Esophagus squamous epithelium (tissue), 5 donors: ENCODE results near the gene CNOT1. TPM values are rescaled to one million over a fixed set of nuclear protein-coding genes. Genes with fewer than 3 reads are reported as not detected.
A peak's percentile ranks its signal among the peaks of the same experiment; 100 is the strongest.

Experiments
- DNase-seq: peaks from one replicate; lab custom pipeline; 2025; lab: John Stamatoyannopoulos, UW
- H3K27ac ChIP-seq, 4 donors: fragments of 200-600 bp; sonication (generic); one replicate each; pipeline ENCODE4 v1.5.1; 2016 to 2019; ENCODE audit warnings: mild to moderate bottlenecking in 1 of 4
- H3K27me3 ChIP-seq, 4 donors: fragments of 200-600 bp; sonication (generic); 1 replicate in 3 of 4; 2 replicates in 1 of 4; pipeline versions ENCODE4 v1.5.1 to v1.6.0; 2017 to 2021; ENCODE audit warnings: antibody characterized with exemption in 1 of 4
- H3K36me3 ChIP-seq, 3 donors: fragments of 200-600 bp; sonication (generic); one replicate each; pipeline ENCODE4 v1.5.1; 2016 to 2019
- H3K4me1 ChIP-seq, 3 donors: fragments of 200-600 bp; sonication (generic); one replicate each; pipeline ENCODE4 v1.5.1; 2017 to 2019
- H3K4me3 ChIP-seq, 4 donors: fragments of 200-600 bp; sonication (generic); 1 replicate in 3 of 4; 2 replicates in 1 of 4; pipeline ENCODE4 v1.5.1; 2016 to 2019; ENCODE audit warnings: mild to moderate bottlenecking in 2 of 4, moderate library complexity in 1 of 4
- H3K9me3 ChIP-seq, 3 donors: fragments of 200-600 bp; sonication (generic); one replicate each; pipeline ENCODE4 v1.5.1; 2016 to 2019
- POLR2A ChIP-seq, 4 donors: fragments of 450-650 bp; IDR thresholded peaks; one replicate each; pipeline ENCODE4 v1.6.1; 2017; ENCODE audit warnings: antibody characterized with exemption in 4 of 4, mild to moderate bottlenecking in 4 of 4, moderate library complexity in 3 of 4
- WGBS, 2 donors: methylation state at CpG; one replicate each; pipeline ENCODE4 v1.1.5; 2018; 5-methylcytosine and 5-hydroxymethylcytosine counted together
- intact Hi-C: fragments of 100-400 bp; cut with DNase I; formaldehyde crosslinking; loops from one replicate; pipeline ENCODE4 v1.15.0; 2022
- total RNA-seq, 4 donors: library from RNA; depleted of rRNA; stranded (reverse); fragments of >200 nt; gene quantifications; one replicate each; pipeline ENCODE4 v1.1.0, GENCODE V29; 2016
- TF ChIP-seq, protein P1 (sequence below), 6 experiments: fragments of 450-650 bp in 4 of 6; fragments of 200-600 bp in 2 of 6; sonication (generic) in 2 of 6; IDR thresholded peaks; one replicate each; pipeline ENCODE4 v1.5.1; 2016 to 2019; ENCODE audit warnings: antibody characterized with exemption in 6 of 6, mild to moderate bottlenecking in 4 of 6, moderate library complexity in 4 of 6
- donor health status: DM: yes; HTN: yes; CAD: no.

The CNOT1 gene
- total RNA-seq = 100 to 1,000 TPM; 124 to 229 (median 153) TPM

DNA sequence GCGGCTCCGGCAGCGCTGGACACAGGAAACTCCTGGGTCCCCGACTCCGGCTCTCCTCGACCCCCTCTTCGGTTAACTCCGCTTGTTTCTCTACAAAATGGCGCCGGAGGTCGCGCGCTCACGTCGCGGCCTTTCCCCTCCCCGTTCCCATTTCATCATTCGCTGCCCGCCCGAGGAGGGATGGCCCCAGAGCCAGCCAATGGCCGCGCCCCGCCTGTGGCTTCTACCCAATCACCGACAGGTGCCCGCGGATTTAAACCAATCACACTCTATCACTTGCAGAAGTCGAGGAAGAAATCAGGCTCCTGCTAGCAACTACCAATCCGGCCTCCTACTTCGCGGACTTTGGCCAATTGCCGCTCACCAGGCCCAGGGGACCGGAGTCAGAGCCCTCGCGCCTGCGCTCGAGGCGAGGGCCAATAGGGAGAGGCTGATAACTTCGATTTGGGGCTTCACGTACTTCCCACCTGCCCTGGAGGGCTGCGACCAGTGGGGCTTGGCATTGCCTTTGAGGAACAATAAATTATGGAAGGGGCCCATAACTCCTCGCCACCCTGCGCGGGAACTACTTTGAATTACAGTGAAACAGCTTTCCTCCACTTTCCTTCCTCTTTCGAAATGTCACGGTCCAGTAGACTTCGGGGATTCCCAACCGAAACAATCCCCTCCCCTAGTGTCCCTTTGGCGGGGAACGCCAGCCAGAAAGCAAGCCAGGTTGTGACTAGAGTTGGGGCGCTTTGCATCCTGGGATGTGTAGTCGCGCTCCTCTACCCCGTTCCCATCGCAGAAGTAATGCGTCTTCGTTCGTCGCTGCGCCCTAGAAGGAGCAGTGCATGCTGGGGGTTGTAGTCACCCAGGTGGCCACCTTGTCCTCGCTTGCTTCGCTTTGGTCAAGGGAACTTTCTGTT, at the start of gene CNOT1:
Gene CNOT1 (minus strand): TSS at position 94 of the 908 bp plus-strand sequence. CDS start 30,489 bp downstream, outside the sequence.
- WGBS, 2 donors = 0% methylated on average over 9 to 32 of the region's 61 CpGs
- TF ChIP-seq, protein P1, sequence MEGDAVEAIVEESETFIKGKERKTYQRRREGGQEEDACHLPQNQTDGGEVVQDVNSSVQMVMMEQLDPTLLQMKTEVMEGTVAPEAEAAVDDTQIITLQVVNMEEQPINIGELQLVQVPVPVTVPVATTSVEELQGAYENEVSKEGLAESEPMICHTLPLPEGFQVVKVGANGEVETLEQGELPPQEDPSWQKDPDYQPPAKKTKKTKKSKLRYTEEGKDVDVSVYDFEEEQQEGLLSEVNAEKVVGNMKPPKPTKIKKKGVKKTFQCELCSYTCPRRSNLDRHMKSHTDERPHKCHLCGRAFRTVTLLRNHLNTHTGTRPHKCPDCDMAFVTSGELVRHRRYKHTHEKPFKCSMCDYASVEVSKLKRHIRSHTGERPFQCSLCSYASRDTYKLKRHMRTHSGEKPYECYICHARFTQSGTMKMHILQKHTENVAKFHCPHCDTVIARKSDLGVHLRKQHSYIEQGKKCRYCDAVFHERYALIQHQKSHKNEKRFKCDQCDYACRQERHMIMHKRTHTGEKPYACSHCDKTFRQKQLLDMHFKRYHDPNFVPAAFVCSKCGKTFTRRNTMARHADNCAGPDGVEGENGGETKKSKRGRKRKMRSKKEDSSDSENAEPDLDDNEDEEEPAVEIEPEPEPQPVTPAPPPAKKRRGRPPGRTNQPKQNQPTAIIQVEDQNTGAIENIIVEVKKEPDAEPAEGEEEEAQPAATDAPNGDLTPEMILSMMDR (IDR thresholded peaks at IDR 0.05) = peak in 1 of 6 experiments; percentile 4
- TF ChIP-seq POLR2A (IDR thresholded peaks at IDR 0.05) = peak in 3 of 4 donors; percentile 83 to 87 (median 87)
- Histone ChIP-seq H3K4me1 (peaks cover 3 to 40% (median 17%) of the 10 kb centered on the region in 3 donors), H3K4me3 (peak within 1 kb of the TSS; percentile 77 to 95 (median 92)), H3K9me3 (no peaks in the 10 kb centered on the region), H3K27ac (peak within 1 kb of the TSS; percentile 95 to 100 (median 99)), H3K27me3 (no peaks in the 10 kb centered on the region), H3K36me3 (peaks cover 0 to 8% (median 0%) of the 10 kb centered on the region in 3 donors)
- DNase-seq = peak; percentile 92
- intact Hi-C loops = no loop called here

- intact Hi-C loops = no loop called here
- DNase-seq = no peak
- Histone ChIP-seq H3K4me1 (peaks cover 5 to 10% (median 5%) of the 10 kb centered on the region in 3 donors), H3K4me3 (no peak overlapping the region), H3K27ac (no peak overlapping the region), H3K9me3 (no peaks in the 10 kb centered on the region), H3K36me3 (peaks cover 0 to 64% (median 7%) of the 10 kb centered on the region in 3 donors), H3K27me3 (no peaks in the 10 kb centered on the region)
- WGBS, 2 donors = 24 to 52% methylated on average over 2 to 3 of the region's 3 CpGs
- TF ChIP-seq POLR2A (IDR thresholded peaks at IDR 0.05) = no peak
- TF ChIP-seq, protein P1 (IDR thresholded peaks at IDR 0.05) = peak in 3 of 6 experiments; percentile 17 to 49 (median 38)
Observed at GRCh38 chr16:58678716-58679115, 49.1 kb upstream of the CNOT1 start.

GRCh38 chr16:58678269-58678668, 48.6 kb upstream of the CNOT1 start:
- Histone ChIP-seq H3K9me3 (no peaks in the 10 kb centered on the region), H3K27me3 (no peaks in the 10 kb centered on the region), H3K4me3 (no peak overlapping the region), H3K27ac (no peak overlapping the region), H3K4me1 (peaks cover under 1 to 6% (median under 1%) of the 10 kb centered on the region in 3 donors), H3K36me3 (peaks cover 0 to 64% (median 7%) of the 10 kb centered on the region in 3 donors)
- 92% methylated on average over 3 of the region's 4 CpGs; no CpG with 5 or more reads in 1 of the 2 donors for WGBS, 2 donors
- no peak for TF ChIP-seq POLR2A (IDR thresholded peaks at IDR 0.05)
- TF ChIP-seq, protein P1 (IDR thresholded peaks at IDR 0.05) = no peak
- DNase-seq = no peak
- intact Hi-C loops = no loop called here

DNA sequence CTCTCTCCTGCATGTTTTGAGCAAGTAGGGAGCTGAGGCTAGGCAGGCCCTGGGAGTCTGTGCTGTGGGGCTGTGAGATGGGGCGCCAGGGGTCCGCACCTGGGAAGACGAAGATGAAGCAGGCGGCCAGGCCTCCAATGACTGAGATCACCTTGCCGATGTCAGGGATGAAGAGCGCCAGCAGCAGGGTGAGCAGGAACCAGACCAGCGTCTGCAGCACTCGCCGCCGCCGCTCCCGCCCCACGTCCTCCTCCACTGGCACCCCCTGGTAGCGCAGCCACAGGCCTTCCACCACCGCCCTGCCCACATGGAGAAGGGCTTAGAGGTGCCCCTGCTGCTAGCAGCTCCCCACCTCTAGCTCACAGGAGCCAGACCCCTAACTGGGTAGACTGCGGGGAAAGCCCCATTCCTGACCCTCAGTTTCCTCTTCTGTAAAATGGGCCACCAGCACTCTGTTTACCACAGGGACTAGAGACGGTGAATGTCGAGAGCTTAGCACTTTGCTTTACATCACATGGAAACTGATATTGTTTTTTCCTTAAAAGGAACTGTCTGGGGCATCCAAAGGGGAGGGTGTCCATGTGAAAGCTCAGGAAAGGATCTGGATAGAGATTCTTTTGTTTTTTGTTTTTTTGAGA, 41.4 kb upstream of the CNOT1 start:
- no peaks in the 10 kb centered on the region for H3K4me1 ChIP-seq
- no peak overlapping the region for H3K4me3 ChIP-seq
- no peaks in the 10 kb centered on the region for H3K27me3 ChIP-seq
- H3K9me3 ChIP-seq = no peaks in the 10 kb centered on the region
- H3K36me3 ChIP-seq = peaks cover 0 to 71% (median 0%) of the 10 kb centered on the region in 3 donors
- H3K27ac ChIP-seq = no peak overlapping the region
- TF ChIP-seq, protein P1 (IDR thresholded peaks at IDR 0.05) = no peak
- TF ChIP-seq POLR2A (IDR thresholded peaks at IDR 0.05) = no peak
- 94 to 97% methylated on average over 10 to 12 of the region's 18 CpGs for WGBS, 2 donors
- no peak for DNase-seq
- intact Hi-C loops = no loop called here
